SH-SY5Y (cell line): ENCODE data around the gene EIF4G3.

Experiments used
- GATA2 ChIP-seq: IDR thresholded peaks from 2 replicates; pipeline ENCODE4 v1.6.1; 2011; ENCODE audit warnings: mild to moderate bottlenecking, low read depth, low read length
- GATA3 ChIP-seq: IDR thresholded peaks from 2 replicates; pipeline ENCODE4 v1.6.1; 2011; ENCODE audit warnings: low read depth, mild to moderate bottlenecking, low read length, moderate library complexity

Gene EIF4G3

GRCh38 chr1:20775700-20776099 lies 401.0 kb downstream of the EIF4G3 start:
- TF ChIP-seq GATA3 (no peak), GATA2 (no peak)

GRCh38 chr1:20771780-20772179 lies 404.9 kb downstream of the EIF4G3 start:
- TF ChIP-seq GATA2: no peak
- no peak for TF ChIP-seq GATA3

- no peak for TF ChIP-seq GATA2
- no peak for TF ChIP-seq GATA3
Observed at GRCh38 chr1:20770314-20771087, 406.2 kb downstream of the EIF4G3 start.

- TF ChIP-seq GATA3: no peak
- no peak for TF ChIP-seq GATA2
Observed at GRCh38 chr1:20767271-20767670, 409.4 kb downstream of the EIF4G3 start.

- no peak for TF ChIP-seq GATA2
Observed at GRCh38 chr1:20763417-20763816, 413.3 kb downstream of the EIF4G3 start.

- TF ChIP-seq GATA3: no peak
- TF ChIP-seq GATA2: no peak
Observed at GRCh38 chr1:20760322-20760721, 416.4 kb downstream of the EIF4G3 start.
